ENCODE data around the gene NLRP12. TPM values are rescaled to one million over a fixed set of nuclear protein-coding genes. Genes with fewer than 3 reads are reported as not detected.
"Not testable (repeated sequence)": the region's sequence is repeated elsewhere in the genome, so short reads cannot be mapped to it uniquely, and the experiment has no call there.

The NLRP12 gene
- polyA plus RNA-seq, 2 of the 4 experiments (the other 2 are of a cell fraction) = 0.03 TPM

DNA sequence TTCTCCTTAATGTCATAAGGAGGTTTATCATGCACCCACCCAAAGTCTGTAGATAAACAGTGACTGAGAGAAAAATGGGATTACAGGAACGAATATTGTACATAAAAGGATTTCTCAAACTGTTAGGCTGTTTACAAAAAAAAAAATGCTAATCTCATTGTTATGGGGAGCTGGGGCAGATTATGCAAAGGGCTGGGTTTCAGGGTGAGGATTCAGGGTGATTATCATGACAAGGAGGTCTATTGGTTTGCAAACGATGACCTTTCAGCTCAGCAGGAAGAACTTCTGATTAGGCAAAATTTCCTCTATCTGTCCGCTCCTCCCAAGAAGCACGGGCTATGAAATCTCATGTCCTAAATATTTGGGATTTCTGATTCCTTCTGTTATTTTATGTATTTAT lies 41.4 kb downstream of the NLRP12 start (continued):
- TF ChIP-seq, protein P1, sequence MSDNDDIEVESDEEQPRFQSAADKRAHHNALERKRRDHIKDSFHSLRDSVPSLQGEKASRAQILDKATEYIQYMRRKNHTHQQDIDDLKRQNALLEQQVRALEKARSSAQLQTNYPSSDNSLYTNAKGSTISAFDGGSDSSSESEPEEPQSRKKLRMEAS (IDR thresholded peaks at IDR 0.05) = no peak
- TF ChIP-seq BHLHE40 (IDR thresholded peaks at IDR 0.05; ENCODE audit: low read depth, low read length) (no peak), CBX2 (IDR thresholded peaks at IDR 0.05; ENCODE audit: borderline replicate concordance, low read depth) (no peak), SREBF2 (IDR thresholded peaks at IDR 0.05) (no peak), PHF8 (IDR thresholded peaks at IDR 0.05; ENCODE audit: borderline replicate concordance, low read depth) (no peak), MAZ (IDR thresholded peaks at IDR 0.05; ENCODE audit: borderline replicate concordance, low read depth, low read length) (no peak)

DNA sequence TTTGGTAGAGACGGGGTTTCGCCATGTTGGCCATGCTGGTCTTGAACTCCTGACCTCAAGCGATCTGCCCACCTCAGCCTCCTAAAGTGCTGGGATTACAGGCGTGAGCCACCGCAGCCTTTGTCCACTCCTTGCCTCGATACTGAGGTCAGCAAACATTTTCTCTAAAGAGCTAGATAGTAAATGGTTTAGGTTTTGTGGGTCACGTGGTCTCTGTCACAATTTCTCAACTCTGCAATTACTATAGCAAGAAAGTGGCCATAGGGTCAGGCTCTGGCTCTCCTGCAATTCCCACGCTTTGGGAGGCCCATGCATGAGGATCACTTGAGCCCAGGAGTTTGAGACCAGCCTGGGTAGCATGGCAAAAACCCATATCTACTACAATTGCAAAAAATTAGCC lies 42.8 kb downstream of the NLRP12 start:
- WGBS (ENCODE audit: missing lambda C conversion rate) = 43% methylated on average over 8 of the region's 8 CpGs
- DNase-seq (ENCODE audit: low read depth in 1 of 2, low spot score in 1 of 2); H3K9me3 ChIP-seq; H3K4me3 ChIP-seq; ATAC-seq; POLR2A ChIA-PET; H3K27ac ChIP-seq; H3K4me2 ChIP-seq; FAIRE-seq; H3K4me1 ChIP-seq: not testable (repeated sequence)
- CTCF ChIA-PET = interaction anchor here (0.6 to 2.5 kb wide), 2 partner anchors 11 to 25 kb away, joined by 3 to 11 read pairs; no protein-coding TSS in a partner anchor

DNA sequence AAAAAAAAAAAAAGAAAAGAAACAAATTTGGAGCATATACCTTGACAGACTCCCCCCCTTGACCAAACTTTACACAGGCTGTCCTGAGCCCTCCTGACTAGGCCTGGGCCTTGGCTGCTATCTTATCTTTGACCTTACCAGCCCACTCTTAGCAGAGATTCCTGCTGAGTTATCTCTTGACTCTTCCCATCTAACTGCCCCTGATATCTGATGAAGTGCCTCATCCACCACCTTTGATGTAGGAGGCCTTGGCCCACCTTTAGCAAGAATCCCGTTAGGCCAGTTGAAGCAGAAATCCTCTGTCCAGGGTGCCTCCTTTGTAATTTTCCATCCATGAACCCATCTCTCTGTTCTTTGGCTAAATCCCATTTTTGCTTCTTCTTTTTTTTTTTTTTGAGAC lies 43.6 kb downstream of the NLRP12 start:
- CTCF ChIA-PET = interaction anchor here (0.6 to 2.5 kb wide), 2 partner anchors 12 to 32 kb away, joined by 4 to 11 read pairs; no protein-coding TSS in a partner anchor
- FAIRE-seq = no peak
- no peak overlapping the region for H3K27ac ChIP-seq
- no peak for TF ChIP-seq JUN (IDR thresholded peaks at IDR 0.05)
- TF ChIP-seq POLR2AphosphoS2 (conservative IDR thresholded peaks at IDR 0.05; ENCODE audit: low read length) = no peak
- TF ChIP-seq, protein P2, sequence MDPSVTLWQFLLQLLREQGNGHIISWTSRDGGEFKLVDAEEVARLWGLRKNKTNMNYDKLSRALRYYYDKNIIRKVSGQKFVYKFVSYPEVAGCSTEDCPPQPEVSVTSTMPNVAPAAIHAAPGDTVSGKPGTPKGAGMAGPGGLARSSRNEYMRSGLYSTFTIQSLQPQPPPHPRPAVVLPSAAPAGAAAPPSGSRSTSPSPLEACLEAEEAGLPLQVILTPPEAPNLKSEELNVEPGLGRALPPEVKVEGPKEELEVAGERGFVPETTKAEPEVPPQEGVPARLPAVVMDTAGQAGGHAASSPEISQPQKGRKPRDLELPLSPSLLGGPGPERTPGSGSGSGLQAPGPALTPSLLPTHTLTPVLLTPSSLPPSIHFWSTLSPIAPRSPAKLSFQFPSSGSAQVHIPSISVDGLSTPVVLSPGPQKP (IDR thresholded peaks at IDR 0.05; ENCODE audit: low read depth, low read length) = no peak
- TF ChIP-seq RNF2 (IDR thresholded peaks at IDR 0.05; ENCODE audit: borderline replicate concordance, low read depth) = no peak
- TF ChIP-seq HEYL (CRISPR knock-in tag; IDR thresholded peaks at IDR 0.05) = no peak
- no peak for TF ChIP-seq HOXA7 (CRISPR knock-in tag; IDR thresholded peaks at IDR 0.05)
- TF ChIP-seq, protein P3, sequence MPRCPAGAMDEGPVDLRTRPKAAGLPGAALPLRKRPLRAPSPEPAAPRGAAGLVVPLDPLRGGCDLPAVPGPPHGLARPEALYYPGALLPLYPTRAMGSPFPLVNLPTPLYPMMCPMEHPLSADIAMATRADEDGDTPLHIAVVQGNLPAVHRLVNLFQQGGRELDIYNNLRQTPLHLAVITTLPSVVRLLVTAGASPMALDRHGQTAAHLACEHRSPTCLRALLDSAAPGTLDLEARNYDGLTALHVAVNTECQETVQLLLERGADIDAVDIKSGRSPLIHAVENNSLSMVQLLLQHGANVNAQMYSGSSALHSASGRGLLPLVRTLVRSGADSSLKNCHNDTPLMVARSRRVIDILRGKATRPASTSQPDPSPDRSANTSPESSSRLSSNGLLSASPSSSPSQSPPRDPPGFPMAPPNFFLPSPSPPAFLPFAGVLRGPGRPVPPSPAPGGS (IDR thresholded peaks at IDR 0.05) = no peak
- TF ChIP-seq, protein P4, sequence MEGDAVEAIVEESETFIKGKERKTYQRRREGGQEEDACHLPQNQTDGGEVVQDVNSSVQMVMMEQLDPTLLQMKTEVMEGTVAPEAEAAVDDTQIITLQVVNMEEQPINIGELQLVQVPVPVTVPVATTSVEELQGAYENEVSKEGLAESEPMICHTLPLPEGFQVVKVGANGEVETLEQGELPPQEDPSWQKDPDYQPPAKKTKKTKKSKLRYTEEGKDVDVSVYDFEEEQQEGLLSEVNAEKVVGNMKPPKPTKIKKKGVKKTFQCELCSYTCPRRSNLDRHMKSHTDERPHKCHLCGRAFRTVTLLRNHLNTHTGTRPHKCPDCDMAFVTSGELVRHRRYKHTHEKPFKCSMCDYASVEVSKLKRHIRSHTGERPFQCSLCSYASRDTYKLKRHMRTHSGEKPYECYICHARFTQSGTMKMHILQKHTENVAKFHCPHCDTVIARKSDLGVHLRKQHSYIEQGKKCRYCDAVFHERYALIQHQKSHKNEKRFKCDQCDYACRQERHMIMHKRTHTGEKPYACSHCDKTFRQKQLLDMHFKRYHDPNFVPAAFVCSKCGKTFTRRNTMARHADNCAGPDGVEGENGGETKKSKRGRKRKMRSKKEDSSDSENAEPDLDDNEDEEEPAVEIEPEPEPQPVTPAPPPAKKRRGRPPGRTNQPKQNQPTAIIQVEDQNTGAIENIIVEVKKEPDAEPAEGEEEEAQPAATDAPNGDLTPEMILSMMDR (IDR thresholded peaks at IDR 0.05) = no peak
- no peak for TF ChIP-seq SREBF2 (IDR thresholded peaks at IDR 0.05)
- TF ChIP-seq RAD21 (conservative IDR thresholded peaks at IDR 0.05 in 1 of 2, IDR thresholded peaks at IDR 0.05 in 1 of 2) = no peak
- TF ChIP-seq NPAS2 (CRISPR knock-in tag; IDR thresholded peaks at IDR 0.05; ENCODE audit: borderline replicate concordance) = no peak
- no peak for TF ChIP-seq JUNB (IDR thresholded peaks at IDR 0.05)
- no peak for TF ChIP-seq FOSL2 (IDR thresholded peaks at IDR 0.05)
- TF ChIP-seq FOSL2 (CRISPR knock-in tag; IDR thresholded peaks at IDR 0.05) = no peak
- TF ChIP-seq FOSB (CRISPR knock-in tag; IDR thresholded peaks at IDR 0.05) = no peak
- TF ChIP-seq CHD2 (IDR thresholded peaks at IDR 0.05; ENCODE audit: low read length, partially characterized antibody) = no peak
- TF ChIP-seq NFE2L2 (conservative IDR thresholded peaks at IDR 0.05; ENCODE audit: low read length) = no peak
- TF ChIP-seq BHLHE40 (IDR thresholded peaks at IDR 0.05; ENCODE audit: low read depth, low read length) = no peak
- no peak overlapping the region for H3K4me3 ChIP-seq
- WGBS (ENCODE audit: missing lambda C conversion rate) = 16% methylated on average over 1 of the region's 1 CpG
- H3K4me1 ChIP-seq = no peaks in the 10 kb centered on the region
- DNase-seq (ENCODE audit: low read depth in 1 of 2, low spot score in 1 of 2) = no peak
- no peak overlapping the region for H3K4me2 ChIP-seq
- POLR2A ChIA-PET = no interaction called here
- H3K9me3 ChIP-seq = 0 out of 3 replicates have a peak, but pooled peaks cover 4% of the 10 kb centered on the region
- no peak for ATAC-seq
